Transverse colon (tissue), 4 donors: ENCODE results near the gene PNPLA2. TPM values are rescaled to one million over a fixed set of nuclear protein-coding genes. Genes with fewer than 3 reads are reported as not detected.

Experiments
- DNase-seq: peaks from one replicate; pipeline ENCODE4 v3.0.0-alpha.2; 2019
- H3K27ac ChIP-seq, 4 donors: fragments of 200-600 bp; sonication (generic); 2 replicates each; pipeline ENCODE4 v1.5.1; 2016 to 2018; ENCODE audit warnings: inconsistent platforms in 4 of 4
- H3K27me3 ChIP-seq: fragments of 200-600 bp; sonication (generic); 2 replicates; pipeline ENCODE4 v1.5.1; 2017; ENCODE audit warnings: inconsistent platforms
- H3K36me3 ChIP-seq, 4 donors: fragments of 200-600 bp; sonication (generic); 2 replicates each; pipeline ENCODE4 v1.5.1; 2017 to 2019; ENCODE audit warnings: inconsistent platforms in 4 of 4
- H3K4me1 ChIP-seq, 4 donors: fragments of 200-600 bp; sonication (generic); 2 replicates each; pipeline ENCODE4 v1.5.1; 2017 to 2020; ENCODE audit warnings: inconsistent platforms in 4 of 4
- H3K4me3 ChIP-seq, 4 donors: fragments of 200-600 bp; sonication (generic); 1 replicate in 1 of 4; 2 replicates in 3 of 4; pipeline versions ENCODE4 v1.5.1 to v1.6.1; 2017 to 2019; ENCODE audit warnings: inconsistent platforms in 4 of 4
- H3K9me3 ChIP-seq, 2 donors: fragments of 200-600 bp; sonication (generic); 2 replicates each; pipeline ENCODE4 v1.5.1; 2017 to 2019; ENCODE audit warnings: inconsistent platforms in 2 of 2
- CTCF ChIP-seq, 5 experiments: fragments of 200-600 bp in 3 of 5; fragments of 450-650 bp in 2 of 5; sonication (generic) in 3 of 5; IDR thresholded peaks; 1 replicate in 2 of 5; 2 replicates in 3 of 5; pipeline ENCODE4 v1.5.1; 2016 to 2017; ENCODE audit warnings: antibody characterized with exemption in 5 of 5, inconsistent platforms in 3 of 5, mild to moderate bottlenecking in 2 of 5, moderate library complexity in 1 of 5
- EP300 ChIP-seq: sonication (generic); formaldehyde crosslinking; IDR thresholded peaks from one replicate; pipeline ENCODE4 v1.6.1; 2017; ENCODE audit warnings: antibody characterized with exemption, low read depth
- POLR2A ChIP-seq: fragments of 450-650 bp; IDR thresholded peaks from one replicate; pipeline ENCODE4 v1.6.1; 2016; ENCODE audit warnings: antibody characterized with exemption, mild to moderate bottlenecking, moderate library complexity
- POLR2AphosphoS5 ChIP-seq, 3 donors: sonication (generic); formaldehyde crosslinking; IDR thresholded peaks; one replicate each; pipeline ENCODE4 v1.6.1; 2016; ENCODE audit warnings: antibody characterized with exemption in 3 of 3
- WGBS, 2 donors: methylation state at CpG; one replicate each; pipeline ENCODE4 v1.1.5; 2018; ENCODE audit warnings: low coverage in 1 of 2; 5-methylcytosine and 5-hydroxymethylcytosine counted together
- in situ Hi-C, 4 donors: fragments of 200-750 bp; cut with MboI; loops; one replicate each; pipeline versions ENCODE4 v1.15.0 to v1.15.1; 2017; ENCODE audit warnings: low sequenced_read_pairs in 3 of 4, low pct_ligation_motif_present in 1 of 4, low pct_unique_long_range_greater_than_20kb in 1 of 4
- intact Hi-C: fragments of 100-400 bp; cut with DNase I; formaldehyde crosslinking; loops from one replicate; pipeline ENCODE4 v1.15.1; 2023; ENCODE audit warnings: low total_unique reads
- total RNA-seq, 4 donors: library from RNA; depleted of rRNA; stranded (reverse); fragments of >200 nt; gene quantifications; one replicate each; pipeline ENCODE4 v1.1.0, GENCODE V29; 2016

PNPLA2 gene
- total RNA-seq, 4 donors from 2014 or later, result 61.7 to 821 (median 134) TPM

- intact Hi-C loops (no loop called here), in situ Hi-C loops (loop anchor here in 2 of 4 donors (25.0 kb wide), 1 partner anchor 174 kb away; the partner anchor contains the start of gene MUC6 (in 2 of the 2))
- WGBS, 2 donors, result 53% methylated on average over 19 of the region's 24 CpGs; no CpG with 5 or more reads in 1 of the 2 donors
- no peak for DNase-seq
- TF ChIP-seq CTCF (IDR thresholded peaks at IDR 0.05) (no peak), POLR2A (no peak), POLR2AphosphoS5 (IDR thresholded peaks at IDR 0.05) (no peak), EP300 (no peak)
- Histone ChIP-seq H3K9me3 (no peaks in the 10 kb centered on the region), H3K4me1 (peaks cover 11 to 22% (median 14%) of the 10 kb centered on the region in 4 donors), H3K27me3 (peaks cover 37% of the 10 kb centered on the region), H3K27ac (no peak overlapping the region), H3K4me3 (no peak overlapping the region), H3K36me3 (no peaks in the 10 kb centered on the region)
These were observed 44.6 kb downstream of the PNPLA2 start for GRCh38 chr11:863023-863909.

GRCh38 chr11:863910-864827 is 45.5 kb downstream of the PNPLA2 start:
- no peaks in the 10 kb centered on the region for H3K36me3 ChIP-seq
- in situ Hi-C loops, result loop anchor here in 2 of 4 donors (25.0 kb wide), 1 partner anchor 173 kb away; the partner anchor contains the start of gene MUC6 (in 2 of the 2)
- intact Hi-C loops, result no loop called here
- no peak for DNase-seq
- no peaks in the 10 kb centered on the region for H3K9me3 ChIP-seq
- WGBS, 2 donors, result 69% methylated on average over 28 of the region's 31 CpGs; no CpG with 5 or more reads in 1 of the 2 donors
- H3K27ac ChIP-seq, result no peak overlapping the region
- H3K4me3 ChIP-seq, result no peak overlapping the region
- TF ChIP-seq CTCF (IDR thresholded peaks at IDR 0.05) (no peak), POLR2AphosphoS5 (IDR thresholded peaks at IDR 0.05) (no peak), EP300 (no peak), POLR2A (no peak)
- peaks cover 37% of the 10 kb centered on the region for H3K27me3 ChIP-seq
- peaks cover 11 to 22% (median 14%) of the 10 kb centered on the region in 4 donors for H3K4me1 ChIP-seq

GRCh38 chr11:864898-865297 is 46.2 kb downstream of the PNPLA2 start:
- Histone ChIP-seq H3K36me3 (no peaks in the 10 kb centered on the region), H3K27me3 (peaks cover 37% of the 10 kb centered on the region), H3K9me3 (no peaks in the 10 kb centered on the region), H3K27ac (no peak overlapping the region), H3K4me1 (peaks cover 5 to 16% (median 8%) of the 10 kb centered on the region in 4 donors), H3K4me3 (no peak overlapping the region)
- no peak for DNase-seq
- intact Hi-C loops (no loop called here), in situ Hi-C loops (loop anchor here in 2 of 4 donors (25.0 kb wide), 1 partner anchor 172 kb away; the partner anchor contains the start of gene MUC6 (in 2 of the 2))
- TF ChIP-seq POLR2AphosphoS5 (IDR thresholded peaks at IDR 0.05) (no peak), CTCF (IDR thresholded peaks at IDR 0.05) (no peak), POLR2A (no peak), EP300 (no peak)
- 48% methylated on average over 11 of the region's 11 CpGs; no CpG with 5 or more reads in 1 of the 2 donors for WGBS, 2 donors
